Uterus (tissue), 2 donors: ENCODE measurements around the gene ATP6V0E1.

Experiments used
- POLR2A ChIP-seq, 2 donors: fragments of 450-650 bp; IDR thresholded peaks; one replicate each; pipeline ENCODE4 v1.6.1; 2016; ENCODE audit warnings: antibody characterized with exemption in 2 of 2, mild to moderate bottlenecking in 1 of 2, moderate library complexity in 1 of 2
- TF ChIP-seq, protein P1 (sequence below), 4 experiments: fragments of 200-600 bp in 2 of 4; fragments of 450-650 bp in 2 of 4; sonication (generic) in 2 of 4; IDR thresholded peaks; one replicate each; pipeline ENCODE4 v1.5.1; 2016 to 2019; ENCODE audit warnings: antibody characterized with exemption in 4 of 4, mild to moderate bottlenecking in 2 of 4, moderate library complexity in 1 of 4

DNA sequence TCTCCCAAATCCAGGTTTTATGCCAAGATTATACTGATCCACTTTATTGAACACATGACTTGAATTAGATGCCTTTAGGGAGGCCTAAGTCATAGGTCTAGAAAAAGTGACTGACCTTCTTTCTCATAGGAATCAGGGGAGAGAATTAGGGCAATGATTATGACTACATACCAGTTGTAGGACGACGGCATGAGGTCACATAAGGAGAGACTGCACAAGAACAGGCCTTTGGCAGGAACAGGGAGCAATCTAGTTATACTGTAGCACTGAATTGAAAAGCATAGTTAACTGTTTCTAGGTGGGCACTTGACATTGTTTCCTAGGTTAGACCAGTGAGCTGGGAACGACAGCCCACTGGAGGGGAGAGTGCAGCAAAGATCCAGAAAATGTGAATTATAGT, 95.3 kb downstream of the ATP6V0E1 start:
- TF ChIP-seq, protein P1, sequence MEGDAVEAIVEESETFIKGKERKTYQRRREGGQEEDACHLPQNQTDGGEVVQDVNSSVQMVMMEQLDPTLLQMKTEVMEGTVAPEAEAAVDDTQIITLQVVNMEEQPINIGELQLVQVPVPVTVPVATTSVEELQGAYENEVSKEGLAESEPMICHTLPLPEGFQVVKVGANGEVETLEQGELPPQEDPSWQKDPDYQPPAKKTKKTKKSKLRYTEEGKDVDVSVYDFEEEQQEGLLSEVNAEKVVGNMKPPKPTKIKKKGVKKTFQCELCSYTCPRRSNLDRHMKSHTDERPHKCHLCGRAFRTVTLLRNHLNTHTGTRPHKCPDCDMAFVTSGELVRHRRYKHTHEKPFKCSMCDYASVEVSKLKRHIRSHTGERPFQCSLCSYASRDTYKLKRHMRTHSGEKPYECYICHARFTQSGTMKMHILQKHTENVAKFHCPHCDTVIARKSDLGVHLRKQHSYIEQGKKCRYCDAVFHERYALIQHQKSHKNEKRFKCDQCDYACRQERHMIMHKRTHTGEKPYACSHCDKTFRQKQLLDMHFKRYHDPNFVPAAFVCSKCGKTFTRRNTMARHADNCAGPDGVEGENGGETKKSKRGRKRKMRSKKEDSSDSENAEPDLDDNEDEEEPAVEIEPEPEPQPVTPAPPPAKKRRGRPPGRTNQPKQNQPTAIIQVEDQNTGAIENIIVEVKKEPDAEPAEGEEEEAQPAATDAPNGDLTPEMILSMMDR (IDR thresholded peaks at IDR 0.05) = no peak
- TF ChIP-seq POLR2A (IDR thresholded peaks at IDR 0.05) = no peak
